ENCODE results near the gene COX20.
A peak's percentile ranks its signal among the peaks of the same experiment; 100 is the strongest.

The COX20 gene

DNA sequence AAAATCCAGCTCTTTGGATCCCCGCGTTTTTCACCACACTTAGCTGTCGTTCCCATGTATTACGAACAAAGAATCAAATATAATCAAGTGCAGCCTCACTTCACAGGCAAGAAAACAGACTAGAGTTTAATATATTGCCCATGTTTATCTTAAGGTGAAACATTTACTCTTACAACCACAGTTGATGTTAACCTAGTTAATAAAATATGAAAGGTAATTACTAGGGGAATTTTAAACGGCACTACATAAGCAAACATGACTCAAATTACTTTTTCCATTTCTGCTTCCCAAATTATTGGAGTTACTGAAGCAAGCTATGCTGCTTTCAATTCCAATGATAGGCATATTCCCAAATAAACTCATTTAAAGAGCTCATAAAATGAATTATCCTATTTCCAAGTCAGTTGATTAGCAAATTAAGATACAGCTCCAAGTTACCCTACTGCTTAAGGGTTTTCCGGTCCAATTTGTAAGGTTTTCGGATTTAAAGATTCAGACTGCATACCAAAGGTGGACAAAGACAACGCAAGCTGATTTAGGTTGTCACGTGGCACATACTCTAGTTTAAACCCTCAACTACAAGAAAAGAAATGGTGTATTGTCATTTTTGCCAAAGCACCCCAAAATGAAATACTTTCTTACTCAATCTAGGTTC lies 5.9 kb downstream of the COX20 start:
- Histone ChIP-seq H3K9me2 (replicated peaks; ENCODE audit: insufficient read depth, low read length) (no peaks in the 10 kb centered on the region), H3K27me3 (ENCODE audit: low read length) (no peaks in the 10 kb centered on the region), H3K4me2 (ENCODE audit: low read depth, low read length, poor library complexity, severe bottlenecking) (no peak overlapping the region), H3K79me2 (ENCODE audit: insufficient read depth, low read length) (peaks cover 50% of the 10 kb centered on the region), H4K20me1 (ENCODE audit: low read depth, low read length) (no peaks in the 10 kb centered on the region), H3K4me3 (ENCODE audit: insufficient read depth, low read length, poor library complexity, severe bottlenecking) (no peak overlapping the region), H3K36me3 (ENCODE audit: low read length) (peaks cover 44% of the 10 kb centered on the region), H3K9me3 (ENCODE audit: insufficient read depth, low read length) (no peaks in the 10 kb centered on the region), H3K9ac (ENCODE audit: low read length) (no peak overlapping the region), H2AFZ (ENCODE audit: low read depth, low read length, severe bottlenecking) (no peak overlapping the region), H3K27ac (ENCODE audit: low read depth, low read length) (no peak overlapping the region), H3F3A (ENCODE audit: insufficient read depth) (peaks cover 94% of the 10 kb centered on the region)
- TF ChIP-seq EZH2phosphoT487 (conservative IDR thresholded peaks at IDR 0.05; ENCODE audit: low read length): no peak
- TF ChIP-seq, protein P1, sequence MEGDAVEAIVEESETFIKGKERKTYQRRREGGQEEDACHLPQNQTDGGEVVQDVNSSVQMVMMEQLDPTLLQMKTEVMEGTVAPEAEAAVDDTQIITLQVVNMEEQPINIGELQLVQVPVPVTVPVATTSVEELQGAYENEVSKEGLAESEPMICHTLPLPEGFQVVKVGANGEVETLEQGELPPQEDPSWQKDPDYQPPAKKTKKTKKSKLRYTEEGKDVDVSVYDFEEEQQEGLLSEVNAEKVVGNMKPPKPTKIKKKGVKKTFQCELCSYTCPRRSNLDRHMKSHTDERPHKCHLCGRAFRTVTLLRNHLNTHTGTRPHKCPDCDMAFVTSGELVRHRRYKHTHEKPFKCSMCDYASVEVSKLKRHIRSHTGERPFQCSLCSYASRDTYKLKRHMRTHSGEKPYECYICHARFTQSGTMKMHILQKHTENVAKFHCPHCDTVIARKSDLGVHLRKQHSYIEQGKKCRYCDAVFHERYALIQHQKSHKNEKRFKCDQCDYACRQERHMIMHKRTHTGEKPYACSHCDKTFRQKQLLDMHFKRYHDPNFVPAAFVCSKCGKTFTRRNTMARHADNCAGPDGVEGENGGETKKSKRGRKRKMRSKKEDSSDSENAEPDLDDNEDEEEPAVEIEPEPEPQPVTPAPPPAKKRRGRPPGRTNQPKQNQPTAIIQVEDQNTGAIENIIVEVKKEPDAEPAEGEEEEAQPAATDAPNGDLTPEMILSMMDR (IDR thresholded peaks at IDR 0.05; ENCODE audit: insufficient read depth, low read length, poor library complexity, severe bottlenecking): no peak

DNA sequence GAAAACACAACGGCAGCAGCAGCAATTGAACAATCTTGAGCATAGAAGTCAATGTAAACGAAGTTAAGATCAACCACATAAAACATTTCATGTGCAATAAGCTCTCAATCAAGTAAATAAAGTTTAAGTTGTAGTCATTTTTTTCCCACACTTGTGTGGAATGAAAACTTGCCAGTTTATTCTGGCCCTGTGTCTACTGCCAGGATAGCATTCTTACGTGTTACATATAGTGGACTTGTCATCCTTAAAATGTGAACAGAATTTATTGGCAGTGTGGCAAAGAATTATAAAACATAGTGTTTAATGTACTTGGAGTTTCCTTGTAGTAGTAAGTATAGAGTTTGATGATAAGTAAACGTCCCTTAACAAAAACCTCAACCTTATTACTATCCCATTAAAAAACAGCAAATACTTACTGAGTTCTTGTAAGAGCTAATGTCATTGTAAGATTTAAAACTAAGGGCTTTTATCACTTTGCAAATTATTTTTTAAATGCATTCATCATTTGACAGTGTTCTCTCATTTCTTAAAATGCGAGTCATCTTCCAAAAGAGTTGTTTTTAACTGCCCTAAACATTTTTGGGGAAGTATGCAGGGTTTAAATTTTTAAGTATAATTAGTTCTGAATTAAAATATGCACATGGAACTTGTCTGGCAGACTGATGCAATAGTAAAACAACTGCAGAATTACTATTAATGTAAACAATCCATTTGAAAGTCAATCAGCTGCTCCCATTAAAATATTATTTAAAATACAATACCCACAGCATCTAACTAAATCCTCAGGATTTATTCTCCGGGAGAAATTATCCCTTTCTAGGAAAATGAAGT lies 7.9 kb downstream of the COX20 start:
- H3F3A ChIP-seq (ENCODE audit: insufficient read depth): peaks cover 96% of the 10 kb centered on the region
- no peaks in the 10 kb centered on the region for H3K27me3 ChIP-seq (ENCODE audit: low read length)
- H3K9ac ChIP-seq (ENCODE audit: low read length): no peak overlapping the region
- H3K4me2 ChIP-seq (ENCODE audit: low read depth, low read length, poor library complexity, severe bottlenecking): no peak overlapping the region
- peaks cover 31% of the 10 kb centered on the region for H3K79me2 ChIP-seq (ENCODE audit: insufficient read depth, low read length)
- H3K9me2 ChIP-seq (replicated peaks; ENCODE audit: insufficient read depth, low read length): no peaks in the 10 kb centered on the region
- H3K9me3 ChIP-seq (ENCODE audit: insufficient read depth, low read length): no peaks in the 10 kb centered on the region
- no peak overlapping the region for H2AFZ ChIP-seq (ENCODE audit: low read depth, low read length, severe bottlenecking)
- 0 out of 2 replicates have a peak overlapping the region, but pooled peaks have one; percentile 3 for H3K27ac ChIP-seq (ENCODE audit: low read depth, low read length)
- H3K36me3 ChIP-seq (ENCODE audit: low read length): peaks cover 64% of the 10 kb centered on the region
- peaks cover 16% of the 10 kb centered on the region for H4K20me1 ChIP-seq (ENCODE audit: low read depth, low read length)
- TF ChIP-seq, protein P1 (IDR thresholded peaks at IDR 0.05; ENCODE audit: insufficient read depth, low read length, poor library complexity, severe bottlenecking): no peak
- H3K4me3 ChIP-seq (ENCODE audit: insufficient read depth, low read length, poor library complexity, severe bottlenecking): no peak overlapping the region

DNA sequence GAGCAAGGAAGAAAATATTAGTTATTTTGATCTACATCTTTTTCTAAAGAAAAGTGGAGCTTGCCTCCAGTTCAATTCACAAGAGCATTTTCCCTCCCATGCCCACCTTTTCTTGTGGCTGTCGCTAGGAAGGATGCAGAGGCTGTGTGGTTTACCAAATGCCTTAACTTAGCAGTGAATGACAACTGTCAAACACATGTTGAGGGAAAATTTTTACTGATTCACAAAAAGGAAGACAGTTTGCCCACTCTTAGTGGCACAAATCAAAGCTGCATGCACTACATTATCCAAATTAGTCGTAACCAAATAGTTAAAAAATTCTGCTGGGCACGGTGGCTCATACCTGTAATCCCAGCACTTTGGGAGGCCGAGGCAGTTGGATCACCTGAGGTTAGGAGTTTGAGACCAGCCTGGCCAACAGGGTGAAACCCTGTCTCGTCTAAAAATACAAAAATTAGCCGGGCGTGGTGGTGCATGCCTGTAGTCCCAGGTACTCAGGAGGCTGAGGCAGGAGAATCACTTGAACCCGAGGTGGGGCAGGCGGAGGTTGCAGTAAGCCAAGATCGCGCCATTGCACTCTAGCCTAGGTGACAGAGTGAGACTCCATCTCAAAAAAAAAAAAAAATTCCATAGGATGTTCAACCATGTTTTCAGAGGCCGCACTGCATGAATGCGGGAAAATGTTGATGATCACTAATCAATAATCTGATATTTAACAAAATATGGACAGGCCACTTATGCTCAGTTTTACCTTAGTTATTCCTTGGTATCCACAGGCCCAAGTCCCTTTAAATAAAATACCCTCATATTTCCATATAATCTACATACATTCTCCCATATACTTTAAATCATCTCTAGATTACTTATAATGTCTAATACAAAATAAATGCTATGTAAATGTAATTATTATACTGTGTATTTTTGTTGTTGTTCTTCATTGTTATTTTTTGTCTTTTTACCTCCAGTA lies 9.0 kb downstream of the COX20 start:
- Histone ChIP-seq H3K27ac (ENCODE audit: low read depth, low read length) (0 out of 2 replicates have a peak overlapping the region, but pooled peaks have one; percentile 3), H3K9ac (ENCODE audit: low read length) (no peak overlapping the region), H3K4me3 (ENCODE audit: insufficient read depth, low read length, poor library complexity, severe bottlenecking) (no peak overlapping the region), H4K20me1 (ENCODE audit: low read depth, low read length) (peaks cover 21% of the 10 kb centered on the region), H3K79me2 (ENCODE audit: insufficient read depth, low read length) (peaks cover 24% of the 10 kb centered on the region), H3K9me2 (replicated peaks; ENCODE audit: insufficient read depth, low read length) (no peaks in the 10 kb centered on the region), H3K4me2 (ENCODE audit: low read depth, low read length, poor library complexity, severe bottlenecking) (no peak overlapping the region), H3K9me3 (ENCODE audit: insufficient read depth, low read length) (no peaks in the 10 kb centered on the region), H3K36me3 (ENCODE audit: low read length) (peaks cover 74% of the 10 kb centered on the region), H3F3A (ENCODE audit: insufficient read depth) (peaks cover 97% of the 10 kb centered on the region), H2AFZ (ENCODE audit: low read depth, low read length, severe bottlenecking) (no peak overlapping the region), H3K27me3 (ENCODE audit: low read length) (no peaks in the 10 kb centered on the region)
- no peak for TF ChIP-seq EZH2phosphoT487 (conservative IDR thresholded peaks at IDR 0.05; ENCODE audit: low read length)
- TF ChIP-seq, protein P1 (IDR thresholded peaks at IDR 0.05; ENCODE audit: insufficient read depth, low read length, poor library complexity, severe bottlenecking): no peak

Data from SU-DHL-6 (cell line).